ENCODE data around the gene TBC1D16.

DNA sequence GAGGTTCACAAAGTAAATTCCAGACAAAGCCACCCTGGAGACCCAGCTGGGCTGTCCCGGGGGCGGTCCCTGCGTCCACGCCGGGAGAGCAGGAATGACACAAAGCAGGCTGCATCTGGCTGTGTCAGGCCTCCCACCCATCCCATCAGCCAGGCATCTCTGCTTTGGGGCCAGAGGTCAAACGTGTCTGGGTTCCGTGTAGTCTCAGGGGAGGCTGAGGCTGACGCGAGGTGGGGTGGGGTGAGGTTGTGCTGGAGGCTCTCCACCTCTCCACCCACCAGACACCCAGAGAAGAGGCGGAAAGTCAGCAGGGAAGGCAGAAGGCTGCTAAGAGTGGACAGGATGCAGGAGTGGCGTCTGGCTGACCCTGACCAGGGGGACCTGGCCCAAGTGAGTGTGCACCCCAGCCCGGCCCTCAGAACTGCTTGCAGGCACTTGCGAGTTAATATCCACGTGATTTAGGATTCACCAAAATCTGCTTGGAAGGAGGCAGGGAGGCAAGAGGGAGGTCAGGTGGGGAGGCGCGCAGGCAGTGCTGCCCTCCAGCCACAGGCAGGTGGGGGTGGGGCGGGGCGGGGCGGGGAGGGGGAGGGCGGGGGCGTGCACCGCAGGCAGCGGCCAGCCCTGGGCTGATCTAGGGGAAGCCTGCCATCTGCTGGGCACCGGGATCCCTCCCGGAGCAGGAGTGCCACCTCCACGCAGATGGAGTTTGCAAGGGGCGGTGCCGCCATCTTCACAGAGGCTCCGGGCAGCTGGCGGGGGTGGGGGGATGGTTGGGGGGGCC, 44.3 kb downstream of the TBC1D16 start:
- TF ChIP-seq, protein P1, sequence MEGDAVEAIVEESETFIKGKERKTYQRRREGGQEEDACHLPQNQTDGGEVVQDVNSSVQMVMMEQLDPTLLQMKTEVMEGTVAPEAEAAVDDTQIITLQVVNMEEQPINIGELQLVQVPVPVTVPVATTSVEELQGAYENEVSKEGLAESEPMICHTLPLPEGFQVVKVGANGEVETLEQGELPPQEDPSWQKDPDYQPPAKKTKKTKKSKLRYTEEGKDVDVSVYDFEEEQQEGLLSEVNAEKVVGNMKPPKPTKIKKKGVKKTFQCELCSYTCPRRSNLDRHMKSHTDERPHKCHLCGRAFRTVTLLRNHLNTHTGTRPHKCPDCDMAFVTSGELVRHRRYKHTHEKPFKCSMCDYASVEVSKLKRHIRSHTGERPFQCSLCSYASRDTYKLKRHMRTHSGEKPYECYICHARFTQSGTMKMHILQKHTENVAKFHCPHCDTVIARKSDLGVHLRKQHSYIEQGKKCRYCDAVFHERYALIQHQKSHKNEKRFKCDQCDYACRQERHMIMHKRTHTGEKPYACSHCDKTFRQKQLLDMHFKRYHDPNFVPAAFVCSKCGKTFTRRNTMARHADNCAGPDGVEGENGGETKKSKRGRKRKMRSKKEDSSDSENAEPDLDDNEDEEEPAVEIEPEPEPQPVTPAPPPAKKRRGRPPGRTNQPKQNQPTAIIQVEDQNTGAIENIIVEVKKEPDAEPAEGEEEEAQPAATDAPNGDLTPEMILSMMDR (IDR thresholded peaks at IDR 0.05), result peak in 5 of 6 experiments; percentile 32 to 74 (median 62)
- TF ChIP-seq POLR2A (IDR thresholded peaks at IDR 0.05), result no peak

Data from Peyer's patch (tissue), 4 donors.